ENCODE measurements around the gene ASTN2.

- TF ChIP-seq EZH2phosphoT487 (IDR thresholded peaks at IDR 0.05; ENCODE audit: borderline replicate concordance, low read length) (no peak), CTCF (IDR thresholded peaks at IDR 0.05; ENCODE audit: low read depth, low read length, poor library complexity, severe bottlenecking) (no peak)
These were observed 1019.8 kb downstream of the ASTN2 start for GRCh38 chr9:116394894-116395698.

Data from DOHH2 (cell line).